Activated CD4-positive, alpha-beta T cell treated with anti-CD3 and anti-CD28 coated beads, Interleukin-2, amount 10 ng/mL, durations not matched to agents 7 days and 5 days (primary cell): ENCODE results near the gene SPSB3. TPM values are rescaled to one million over a fixed set of nuclear protein-coding genes. Genes with fewer than 3 reads are reported as not detected.

Experiments used
- CTCF ChIA-PET: fragments of 350-600 bp; sonication (Branson Sonifier 250); formaldehyde crosslinking; loops from one replicate; lab custom pipeline; 2021; ENCODE audit warnings: antibody characterized with exemption; lab: Charles Lee
- POLR2A ChIA-PET: fragments of 350-600 bp; sonication (Branson Sonifier 250); formaldehyde crosslinking; loops from one replicate; lab custom pipeline; 2021; ENCODE audit warnings: antibody characterized with exemption; lab: Charles Lee
- DNase-seq: peaks from one replicate; pipeline ENCODE4 v3.0.0-alpha.2; 2020
- H3K27ac Mint-ChIP-seq: one replicate; pipeline ENCODE4 v1.8.0; 2021; ENCODE audit warnings: mild to moderate bottlenecking, moderate library complexity, mixed read lengths
- H3K27me3 Mint-ChIP-seq: one replicate; pipeline ENCODE4 v1.8.0; 2021; ENCODE audit warnings: mixed read lengths
- H3K36me3 Mint-ChIP-seq: one replicate; pipeline ENCODE4 v1.8.0; 2021; ENCODE audit warnings: low read depth, mixed read lengths
- H3K4me1 Mint-ChIP-seq: one replicate; pipeline ENCODE4 v1.8.0; 2021; ENCODE audit warnings: mixed read lengths
- H3K4me3 Mint-ChIP-seq: one replicate; pipeline ENCODE4 v1.8.0; 2021; ENCODE audit warnings: mild to moderate bottlenecking, moderate library complexity, mixed read lengths
- H3K9me3 Mint-ChIP-seq: one replicate; pipeline ENCODE4 v1.8.0; 2021; ENCODE audit warnings: mixed read lengths
- microRNA-seq: library from miRNA; unstranded; fragments of <30 nt; microRNA quantifications from one replicate; pipeline ENCODE4 v1.2.0, GENCODE V29; 2021; ENCODE audit warnings: borderline microRNAs expressed, borderline replicate concordance
- total RNA-seq, 2 experiments: library from RNA; stranded (reverse); gene quantifications; one replicate each; pipeline ENCODE4 v1.2.3, GENCODE V29; 2021

SPSB3 gene
- total RNA-seq, 2 experiments from 2014 or later, result 38.0 to 42.9 TPM

DNA sequence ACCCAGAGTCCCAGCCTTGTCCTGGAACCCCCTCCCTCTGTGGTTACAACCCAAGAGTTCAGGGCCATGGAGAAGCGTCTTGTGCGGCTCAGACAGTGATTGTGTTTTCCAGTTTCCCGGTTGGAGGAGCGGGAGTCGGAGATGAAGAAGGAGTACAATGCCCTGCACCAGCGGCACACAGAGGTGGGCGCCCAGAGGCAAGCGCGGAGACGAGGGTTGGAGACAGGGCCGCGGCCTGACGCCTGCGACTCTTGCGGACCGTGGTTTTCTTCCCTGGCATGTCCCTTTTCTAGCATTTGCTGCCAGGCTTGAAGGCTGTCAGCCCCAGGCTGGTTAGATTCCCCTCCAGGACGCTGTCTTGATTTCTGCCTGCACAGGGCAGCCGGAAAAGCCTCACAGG is 53.3 kb downstream of the SPSB3 start:
- no peak for DNase-seq
- Mint-ChIP-seq H3K9me3 (no peaks in the 10 kb centered on the region), H3K4me1 (peaks cover 1% of the 10 kb centered on the region), H3K27me3 (no peaks in the 10 kb centered on the region), H3K4me3 (no peak overlapping the region), H3K36me3 (peaks cover 22% of the 10 kb centered on the region), H3K27ac (no peak overlapping the region)
- POLR2A ChIA-PET, result no interaction called here
- CTCF ChIA-PET, result interaction anchor here (0.6 to 1.1 kb wide), 3 partner anchors 10 to 25 kb away, joined by 3 to 4 read pairs (median 3); partner anchors contain the start of gene MAPK8IP3

DNA sequence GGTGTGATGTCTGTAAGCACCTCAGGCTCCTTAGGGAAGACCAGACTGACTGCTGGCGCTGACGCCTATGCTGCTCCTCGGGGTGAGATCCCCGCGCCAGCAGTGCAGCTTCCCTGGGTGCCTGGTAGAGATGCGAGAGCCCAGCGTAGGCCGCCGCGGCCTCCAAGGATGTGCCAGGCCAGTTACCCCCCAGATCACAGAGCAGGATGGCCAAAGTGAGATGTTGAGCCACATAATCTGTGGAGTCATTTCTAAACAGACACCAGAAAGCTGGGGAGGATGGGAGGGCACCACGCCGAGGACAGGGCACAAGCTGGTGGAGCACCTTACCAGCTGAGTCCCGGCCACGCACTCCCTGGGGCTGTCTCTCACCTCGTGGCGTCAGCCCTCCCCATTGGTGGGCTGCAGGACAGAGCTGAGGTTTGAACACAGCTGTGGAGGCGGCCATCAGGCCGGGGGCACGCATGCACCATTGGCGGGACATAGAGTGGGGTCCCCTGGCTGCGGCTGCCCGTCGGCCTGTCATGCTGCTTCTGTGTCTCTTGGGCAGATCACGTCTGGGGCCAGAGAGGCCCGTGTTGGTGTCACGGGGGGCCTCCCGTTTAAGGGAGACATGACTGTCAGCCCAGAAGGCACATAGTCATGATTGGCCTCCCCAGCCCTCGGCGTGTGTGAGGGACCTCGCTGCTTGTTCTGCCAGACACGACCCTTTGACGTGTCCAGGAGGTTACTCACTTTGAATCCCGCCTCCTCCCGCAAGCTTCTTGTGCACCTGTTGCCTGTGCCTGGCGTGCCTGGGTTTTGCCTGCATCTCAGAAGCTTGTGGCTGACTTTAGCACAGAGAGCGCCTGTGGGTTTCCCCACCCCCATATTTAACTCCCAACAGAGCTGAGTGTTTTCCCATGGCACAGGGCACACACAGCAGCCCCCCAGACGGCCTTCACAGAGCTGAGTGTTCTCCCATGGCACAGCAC is 54.4 kb downstream of the SPSB3 start:
- CTCF ChIA-PET, result interaction anchor here (1.1 kb wide), 1 partner anchor 22 kb away, joined by 3 read pairs; the partner anchor contains the start of gene MAPK8IP3
- Mint-ChIP-seq H3K27ac (no peak overlapping the region), H3K4me3 (no peak overlapping the region), H3K9me3 (no peaks in the 10 kb centered on the region), H3K36me3 (peaks cover 15% of the 10 kb centered on the region), H3K27me3 (no peaks in the 10 kb centered on the region), H3K4me1 (peaks cover 11% of the 10 kb centered on the region)
- POLR2A ChIA-PET, result no interaction called here
- no peak for DNase-seq

Small RNAs within 50 kb of the gene (microRNA-seq; reads per million reads assigned to microRNA genes)
- 2.7 reads per million, percentile 13 among the genes with 10 or more reads in this experiment for gene MIR3177

Other genes starting within 250 kb of the SPSB3 start
- gene TMEM204, start 248.9 kb downstream of the SPSB3 start, total RNA-seq, result 10 to 100 TPM; 60.6 to 73.5 TPM
- 1 to 10 TPM; 9.3 TPM for gene IFT140, start 170.5 kb downstream of the SPSB3 start, total RNA-seq
- 10 to 100 TPM; 25.6 to 27.4 TPM for gene CRAMP1, start 170.2 kb downstream of the SPSB3 start, total RNA-seq
- 10 to 100 TPM; 56.5 to 65.2 TPM for gene JPT2, start 104.3 kb downstream of the SPSB3 start, total RNA-seq
- gene MAPK8IP3, start 76.4 kb downstream of the SPSB3 start, total RNA-seq, result 100 to 1,000 TPM; 101 to 108 TPM
- 10 to 100 TPM; 31.3 to 47.4 TPM for gene NME3, start 11.0 kb downstream of the SPSB3 start, total RNA-seq
- 10 to 100 TPM; 28.7 to 33.4 TPM for gene EME2, start 9.8 kb downstream of the SPSB3 start, total RNA-seq
- gene MRPS34, start 9.4 kb downstream of the SPSB3 start, total RNA-seq, result 100 to 1,000 TPM in 1 of 2 experiments, 10 to 100 TPM in 1; 93.6 to 105 TPM
- 10 to 100 TPM; 40.2 to 53.8 TPM for gene NUBP2, start 389 bp upstream of the SPSB3 start, total RNA-seq
- under 1 TPM in 1 of 2 experiments, not detected in 1; 0.15 TPM for gene IGFALS, start 11.1 kb upstream of the SPSB3 start, total RNA-seq
- gene HAGH, start 44.3 kb upstream of the SPSB3 start, total RNA-seq, result 10 to 100 TPM; 34.9 to 45.6 TPM
- gene FAHD1, start 44.6 kb upstream of the SPSB3 start, total RNA-seq, result 10 to 100 TPM; 11.3 to 12.9 TPM
- gene MEIOB, start 89.6 kb upstream of the SPSB3 start, total RNA-seq, result not detected
- not detected for gene HS3ST6, start 135.8 kb upstream of the SPSB3 start, total RNA-seq
- 10 to 100 TPM; 12.8 to 13.6 TPM for gene MSRB1, start 160.6 kb upstream of the SPSB3 start, total RNA-seq
- not detected for gene RPL3L, start 172.1 kb upstream of the SPSB3 start, total RNA-seq
- 100 to 1,000 TPM; 103 to 125 TPM for gene NDUFB10, start 177.0 kb upstream of the SPSB3 start, total RNA-seq
- gene RPS2, start 182.3 kb upstream of the SPSB3 start, total RNA-seq, result 1,000 to 10,000 TPM; 2,564 to 2,882 TPM
- gene RNF151, start 184.3 kb upstream of the SPSB3 start, total RNA-seq, result not detected
- 10 to 100 TPM; 26.1 to 27.0 TPM for gene TBL3, start 189.5 kb upstream of the SPSB3 start, total RNA-seq
- gene NOXO1, start 198.9 kb upstream of the SPSB3 start, total RNA-seq, result under 1 TPM; 0.87 to 0.89 TPM
- 10 to 100 TPM; 23.8 to 25.2 TPM for gene GFER, start 201.6 kb upstream of the SPSB3 start, total RNA-seq
- gene SYNGR3, start 207.4 kb upstream of the SPSB3 start, total RNA-seq, result 1 to 10 TPM; 1.3 to 1.9 TPM
- 10 to 100 TPM; 56.3 to 56.5 TPM for gene ZNF598, start 227.2 kb upstream of the SPSB3 start, total RNA-seq
- under 1 TPM; 0.42 to 0.69 TPM for gene NPW, start 237.2 kb upstream of the SPSB3 start, total RNA-seq
- 1 to 10 TPM; 1.1 to 1.4 TPM for gene NHERF2, start 244.3 kb upstream of the SPSB3 start, total RNA-seq